Measurements from ENCODE around the gene HDAC3.

DNA sequence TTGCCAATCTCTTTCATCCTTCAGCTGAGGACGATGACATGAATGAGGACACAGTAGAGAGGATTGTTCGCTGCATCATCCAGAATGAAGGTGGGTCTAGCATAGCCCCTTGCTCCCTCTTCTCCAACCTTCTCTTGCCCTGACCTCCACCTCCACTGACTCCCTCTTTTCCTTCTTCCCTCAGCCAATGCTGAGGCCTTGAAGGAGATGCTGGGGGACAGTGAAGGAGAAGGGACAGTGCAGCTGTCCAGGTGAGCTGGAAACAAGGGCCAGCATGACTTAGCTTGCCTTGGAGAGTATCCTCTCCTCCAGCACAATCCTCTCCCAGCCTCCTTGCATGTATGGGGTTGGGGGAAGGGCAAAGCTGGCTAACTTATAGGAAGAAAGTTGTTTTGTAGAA lies 2.1 kb upstream of the HDAC3 start:
- TF ChIP-seq, protein P1, sequence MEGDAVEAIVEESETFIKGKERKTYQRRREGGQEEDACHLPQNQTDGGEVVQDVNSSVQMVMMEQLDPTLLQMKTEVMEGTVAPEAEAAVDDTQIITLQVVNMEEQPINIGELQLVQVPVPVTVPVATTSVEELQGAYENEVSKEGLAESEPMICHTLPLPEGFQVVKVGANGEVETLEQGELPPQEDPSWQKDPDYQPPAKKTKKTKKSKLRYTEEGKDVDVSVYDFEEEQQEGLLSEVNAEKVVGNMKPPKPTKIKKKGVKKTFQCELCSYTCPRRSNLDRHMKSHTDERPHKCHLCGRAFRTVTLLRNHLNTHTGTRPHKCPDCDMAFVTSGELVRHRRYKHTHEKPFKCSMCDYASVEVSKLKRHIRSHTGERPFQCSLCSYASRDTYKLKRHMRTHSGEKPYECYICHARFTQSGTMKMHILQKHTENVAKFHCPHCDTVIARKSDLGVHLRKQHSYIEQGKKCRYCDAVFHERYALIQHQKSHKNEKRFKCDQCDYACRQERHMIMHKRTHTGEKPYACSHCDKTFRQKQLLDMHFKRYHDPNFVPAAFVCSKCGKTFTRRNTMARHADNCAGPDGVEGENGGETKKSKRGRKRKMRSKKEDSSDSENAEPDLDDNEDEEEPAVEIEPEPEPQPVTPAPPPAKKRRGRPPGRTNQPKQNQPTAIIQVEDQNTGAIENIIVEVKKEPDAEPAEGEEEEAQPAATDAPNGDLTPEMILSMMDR (IDR thresholded peaks at IDR 0.05): no peak
- TF ChIP-seq ZFX (IDR thresholded peaks at IDR 0.05; ENCODE audit: borderline replicate concordance): no peak
